ENCODE data around the gene CRYBA4. TPM values are rescaled to one million over a fixed set of nuclear protein-coding genes. Genes with fewer than 3 reads are reported as not detected.

CRYBA4 gene
- total RNA-seq, 4 donors from 2014 or later, result not detected

DNA sequence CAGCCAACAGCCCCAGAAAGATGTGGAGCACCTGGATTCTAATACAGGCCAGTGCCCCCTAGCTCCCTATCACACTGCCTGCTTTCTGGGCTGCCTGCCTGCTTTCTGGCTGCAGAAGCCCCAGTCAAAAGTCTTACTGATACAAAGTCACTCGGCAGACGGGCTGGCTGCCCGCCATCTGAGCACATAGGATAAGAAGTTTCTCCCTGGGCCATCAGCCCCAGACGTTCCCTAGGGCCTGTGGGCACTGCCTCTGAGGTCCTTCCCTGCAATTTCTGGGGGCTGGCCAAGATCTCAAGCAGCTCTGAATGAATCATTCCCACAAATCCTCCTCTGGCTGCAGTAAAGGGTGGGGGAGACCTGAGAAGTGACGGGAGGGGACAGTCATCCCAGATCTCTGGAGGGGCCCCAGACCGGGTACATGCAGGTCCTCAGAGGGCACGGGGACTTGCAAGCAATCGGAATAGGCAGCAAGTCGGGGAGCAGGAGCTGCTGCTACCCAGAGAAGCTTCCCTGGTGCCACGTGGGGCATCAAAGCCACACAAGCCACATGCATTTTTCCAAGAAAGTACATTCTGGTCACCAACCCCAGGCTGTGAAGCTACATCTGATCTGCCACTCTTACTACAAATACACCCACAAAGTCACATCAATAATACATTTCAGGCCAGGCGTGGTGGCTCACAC is 36.5 kb upstream of the CRYBA4 start:
- Histone ChIP-seq H3K4me1 (peaks cover 0 to 23% (median under 1%) of the 10 kb centered on the region in 4 donors), H3K4me3 (no peak overlapping the region), H3K27ac (no peak overlapping the region), H3K9me3 (no peaks in the 10 kb centered on the region), H3K27me3 (no peaks in the 10 kb centered on the region), H3K36me3 (no peaks in the 10 kb centered on the region)
- DNase-seq, result no peak
- TF ChIP-seq, protein P1, sequence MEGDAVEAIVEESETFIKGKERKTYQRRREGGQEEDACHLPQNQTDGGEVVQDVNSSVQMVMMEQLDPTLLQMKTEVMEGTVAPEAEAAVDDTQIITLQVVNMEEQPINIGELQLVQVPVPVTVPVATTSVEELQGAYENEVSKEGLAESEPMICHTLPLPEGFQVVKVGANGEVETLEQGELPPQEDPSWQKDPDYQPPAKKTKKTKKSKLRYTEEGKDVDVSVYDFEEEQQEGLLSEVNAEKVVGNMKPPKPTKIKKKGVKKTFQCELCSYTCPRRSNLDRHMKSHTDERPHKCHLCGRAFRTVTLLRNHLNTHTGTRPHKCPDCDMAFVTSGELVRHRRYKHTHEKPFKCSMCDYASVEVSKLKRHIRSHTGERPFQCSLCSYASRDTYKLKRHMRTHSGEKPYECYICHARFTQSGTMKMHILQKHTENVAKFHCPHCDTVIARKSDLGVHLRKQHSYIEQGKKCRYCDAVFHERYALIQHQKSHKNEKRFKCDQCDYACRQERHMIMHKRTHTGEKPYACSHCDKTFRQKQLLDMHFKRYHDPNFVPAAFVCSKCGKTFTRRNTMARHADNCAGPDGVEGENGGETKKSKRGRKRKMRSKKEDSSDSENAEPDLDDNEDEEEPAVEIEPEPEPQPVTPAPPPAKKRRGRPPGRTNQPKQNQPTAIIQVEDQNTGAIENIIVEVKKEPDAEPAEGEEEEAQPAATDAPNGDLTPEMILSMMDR (IDR thresholded peaks at IDR 0.05), result no peak
- TF ChIP-seq POLR2A (IDR thresholded peaks at IDR 0.05), result no peak

DNA sequence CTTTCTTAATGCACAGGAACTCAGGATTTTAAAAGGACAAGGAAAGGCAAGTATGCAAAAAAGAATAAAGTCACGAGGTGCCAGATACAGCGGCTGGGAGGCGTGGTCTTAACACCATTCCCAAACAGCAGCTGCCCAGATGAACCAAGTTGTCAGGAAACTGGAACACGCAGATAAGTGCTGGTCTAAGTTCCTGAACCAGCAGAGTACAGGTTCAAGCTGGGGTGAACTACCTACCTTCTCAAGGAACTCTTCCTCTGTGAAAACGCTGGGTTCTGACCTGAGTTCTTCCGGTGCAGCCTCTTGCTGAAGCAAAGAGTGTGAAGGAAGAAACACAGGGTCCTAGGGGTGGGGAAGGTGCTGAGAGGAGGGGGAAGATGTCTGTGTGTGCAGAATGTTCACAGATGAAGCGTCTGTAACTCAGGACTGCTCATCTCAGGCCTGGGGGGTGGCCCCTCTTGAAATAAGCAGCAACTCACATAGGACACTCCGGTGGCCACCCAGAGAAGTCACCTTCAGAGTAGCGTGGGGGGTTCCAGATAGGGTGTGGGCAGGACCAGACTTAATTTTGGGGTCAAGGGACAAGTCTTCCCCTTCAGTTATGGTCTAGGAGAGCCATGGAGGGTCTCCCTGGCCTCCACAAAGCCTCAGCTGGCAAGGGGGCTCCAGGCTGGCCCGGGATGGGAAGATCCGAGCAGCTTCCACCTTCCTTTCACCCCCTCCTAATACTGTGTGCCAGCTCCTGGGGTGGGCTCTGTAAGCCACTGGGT is 35.0 kb upstream of the CRYBA4 start:
- Histone ChIP-seq H3K9me3 (no peaks in the 10 kb centered on the region), H3K27me3 (no peaks in the 10 kb centered on the region), H3K4me3 (no peak overlapping the region), H3K4me1 (peaks cover 0 to 23% (median 0%) of the 10 kb centered on the region in 4 donors), H3K36me3 (no peaks in the 10 kb centered on the region), H3K27ac (peak overlapping the region in 1 of 4 donors; percentile 52)
- TF ChIP-seq, protein P1 (IDR thresholded peaks at IDR 0.05), result no peak
- no peak for TF ChIP-seq POLR2A (IDR thresholded peaks at IDR 0.05)
- peak in 1 of 3 donors; percentile 20 for DNase-seq

DNA sequence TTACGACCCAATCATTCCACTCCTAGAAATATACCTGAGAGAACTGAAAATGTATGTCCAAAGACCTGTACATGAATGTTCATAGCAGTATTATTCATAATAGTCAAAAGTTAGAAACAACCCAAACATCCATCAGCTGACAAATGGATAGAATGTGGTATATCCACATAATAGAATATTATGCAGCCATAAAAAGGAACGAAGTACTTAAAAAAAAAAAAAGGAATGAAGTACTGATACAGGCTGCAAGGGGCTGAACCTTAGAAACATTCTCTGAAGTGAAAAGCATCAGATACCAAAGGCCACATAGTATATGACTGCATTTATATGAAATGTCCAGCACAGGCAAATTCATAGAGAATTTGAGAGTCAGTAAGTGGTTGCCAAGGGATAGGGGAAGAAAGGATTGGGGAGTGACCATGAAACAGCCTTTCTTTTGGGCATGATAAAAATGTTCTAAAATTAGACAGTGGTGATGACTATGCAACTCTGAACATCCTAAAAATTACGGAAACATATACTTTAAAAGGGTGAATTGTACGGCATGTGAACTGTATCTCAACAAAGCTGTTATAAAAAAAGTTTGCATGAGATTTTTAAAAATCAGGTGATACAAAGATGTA is 33.7 kb upstream of the CRYBA4 start:
- Histone ChIP-seq H3K4me3 (no peak overlapping the region), H3K27me3 (no peaks in the 10 kb centered on the region), H3K4me1 (peaks cover 0 to 35% (median 5%) of the 10 kb centered on the region in 4 donors), H3K36me3 (no peaks in the 10 kb centered on the region), H3K9me3 (no peaks in the 10 kb centered on the region), H3K27ac (no peak overlapping the region)
- TF ChIP-seq, protein P1 (IDR thresholded peaks at IDR 0.05), result no peak
- no peak for TF ChIP-seq POLR2A (IDR thresholded peaks at IDR 0.05)
- DNase-seq, result no peak

DNA sequence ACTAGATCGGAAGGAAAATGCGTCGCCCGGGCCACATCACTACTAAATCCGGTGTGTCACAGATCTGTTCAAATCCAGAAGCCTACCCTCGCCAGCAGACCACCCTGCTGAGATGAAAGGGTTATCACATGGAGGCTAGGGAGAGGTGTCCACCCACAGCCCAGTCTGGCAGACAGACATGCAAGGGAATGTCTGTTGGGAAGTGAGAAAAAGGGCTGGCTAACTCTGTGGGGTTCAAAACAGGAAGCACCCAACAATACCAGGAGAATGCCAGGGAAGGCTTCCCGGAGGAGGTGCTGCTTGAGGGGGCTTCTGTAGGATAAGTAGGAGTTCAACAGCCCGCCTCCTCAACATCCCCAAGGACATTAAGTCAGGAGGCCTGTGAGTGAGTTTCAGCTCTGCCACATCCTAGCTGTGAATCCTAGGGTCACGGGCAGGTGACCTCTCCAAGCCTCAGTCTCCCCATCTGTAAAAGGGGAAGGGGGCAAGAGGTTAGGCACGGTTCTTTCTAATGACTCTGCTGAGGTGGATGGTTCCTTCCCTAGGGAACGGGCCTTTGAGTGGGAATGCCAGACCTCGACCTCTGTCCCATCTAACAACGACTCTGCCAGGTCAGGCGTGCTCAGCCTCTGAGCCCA is 32.9 kb upstream of the CRYBA4 start:
- Histone ChIP-seq H3K4me1 (peaks cover 0 to 36% (median 5%) of the 10 kb centered on the region in 4 donors), H3K9me3 (no peaks in the 10 kb centered on the region), H3K27ac (peak overlapping the region; percentile 85 to 94 (median 90)), H3K36me3 (no peaks in the 10 kb centered on the region), H3K4me3 (peak overlapping the region; percentile 92 to 100 (median 96)), H3K27me3 (no peaks in the 10 kb centered on the region)
- TF ChIP-seq, protein P1 (IDR thresholded peaks at IDR 0.05), result no peak
- no peak for TF ChIP-seq POLR2A (IDR thresholded peaks at IDR 0.05)
- no peak for DNase-seq

DNA sequence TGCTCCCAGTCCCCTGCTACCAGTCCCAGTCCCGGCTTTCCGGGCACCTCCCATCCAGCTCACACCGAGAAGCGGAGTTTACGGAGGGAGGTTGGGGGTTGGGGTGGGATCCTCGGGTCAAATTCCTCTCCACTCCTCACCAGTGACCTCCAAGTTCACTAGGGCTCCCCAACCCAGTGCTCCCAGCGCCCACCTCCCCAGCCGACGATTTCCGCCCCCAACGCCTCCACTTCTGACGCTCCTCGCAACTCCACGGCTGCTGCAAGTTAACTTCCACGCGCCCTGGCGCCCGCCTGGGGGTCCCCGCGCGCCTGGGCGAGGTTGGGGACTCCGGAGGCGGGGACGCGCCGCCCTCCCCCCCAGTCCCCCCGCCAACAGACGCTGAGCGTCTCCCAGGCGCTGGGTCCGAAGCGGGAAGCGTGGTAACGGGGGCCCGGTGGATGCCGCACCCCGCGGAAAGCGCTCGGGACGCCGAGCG is 32.4 kb upstream of the CRYBA4 start:
- peaks cover 0 to 36% (median 5%) of the 10 kb centered on the region in 4 donors for H3K4me1 ChIP-seq
- H3K27me3 ChIP-seq, result no peaks in the 10 kb centered on the region
- no peaks in the 10 kb centered on the region for H3K9me3 ChIP-seq
- H3K27ac ChIP-seq, result peak overlapping the region; percentile 85 to 94 (median 90)
- no peaks in the 10 kb centered on the region for H3K36me3 ChIP-seq
- peak; percentile 30 to 70 (median 66) for DNase-seq
- TF ChIP-seq, protein P1 (IDR thresholded peaks at IDR 0.05), result no peak
- TF ChIP-seq POLR2A (IDR thresholded peaks at IDR 0.05), result no peak
- peak overlapping the region; percentile 92 to 100 (median 96) for H3K4me3 ChIP-seq

All from Peyer's patch (tissue), 4 donors.